GM18505 (cell line): ENCODE measurements around the gene JCHAIN.

Experiments used
- ATAC-seq: cut with Tn5 transposase; IDR thresholded peaks from one replicate; pipeline ENCODE4 v1.9.1; 2021; ENCODE audit not compliant: unreplicated experiment
- POLR2A ChIP-seq: IDR thresholded peaks from 4 replicates; pipeline ENCODE4 v1.6.1; 2011; ENCODE audit warnings: borderline replicate concordance; ENCODE audit not compliant: insufficient read depth, insufficient read length; ENCODE audit errors: extremely low read depth

Gene JCHAIN

GRCh38 chr4:70666369-70666768 lies at the start of gene JCHAIN:
TSS of gene JCHAIN (minus strand) at chr4:70666508. CDS start at chr4:70666490, 18 bp downstream.
- peak; percentile 60 for ATAC-seq
- TF ChIP-seq POLR2A = peak; percentile 42

- no peak for TF ChIP-seq POLR2A
- peak; percentile 9 for ATAC-seq
Observed at GRCh38 chr4:70715097-70715496, 48.8 kb upstream of the JCHAIN start.

GRCh38 chr4:70714079-70714887 lies 48.0 kb upstream of the JCHAIN start:
- peak; percentile 54 for ATAC-seq
- TF ChIP-seq POLR2A = no peak

GRCh38 chr4:70713453-70714078 lies 47.3 kb upstream of the JCHAIN start:
- ATAC-seq = peak; percentile 34
- TF ChIP-seq POLR2A = no peak

GRCh38 chr4:70712604-70713452 lies 46.5 kb upstream of the JCHAIN start:
- ATAC-seq = no peak
- no peak for TF ChIP-seq POLR2A

- ATAC-seq = no peak
- TF ChIP-seq POLR2A = no peak
Observed at GRCh38 chr4:70712150-70712549, 45.8 kb upstream of the JCHAIN start.

- ATAC-seq = no peak
- TF ChIP-seq POLR2A = no peak
Observed at GRCh38 chr4:70711599-70711998, 45.3 kb upstream of the JCHAIN start.

- no peak for TF ChIP-seq POLR2A
- no peak for ATAC-seq
Observed at GRCh38 chr4:70709611-70710205, 43.4 kb upstream of the JCHAIN start.

- TF ChIP-seq POLR2A = no peak
- ATAC-seq = no peak
Observed at GRCh38 chr4:70706516-70706915, 40.2 kb upstream of the JCHAIN start.

- no peak for TF ChIP-seq POLR2A
- ATAC-seq = no peak
Observed at GRCh38 chr4:70706044-70706461, 39.7 kb upstream of the JCHAIN start.

GRCh38 chr4:70705183-70706043 lies 39.1 kb upstream of the JCHAIN start:
- peak; percentile 60 for ATAC-seq
- TF ChIP-seq POLR2A = peak; percentile 62

- ATAC-seq = no peak
- no peak for TF ChIP-seq POLR2A
Observed at GRCh38 chr4:70704931-70705182, 38.5 kb upstream of the JCHAIN start.

GRCh38 chr4:70704215-70704930 lies 38.1 kb upstream of the JCHAIN start:
- peak; percentile 61 for ATAC-seq
- peak; percentile 31 for TF ChIP-seq POLR2A
